ENCODE data around the gene CFAP20DC. TPM values are rescaled to one million over a fixed set of nuclear protein-coding genes. Genes with fewer than 3 reads are reported as not detected.
"Not testable (repeated sequence)": the region's sequence is repeated elsewhere in the genome, so short reads cannot be mapped to it uniquely, and the experiment has no call there.

The CFAP20DC gene
- total RNA-seq, 1 donor from 2014 or later, result 0.57 TPM

- no peaks in the 10 kb centered on the region for H4K20me1 ChIP-seq (ENCODE audit: insufficient read depth, low read length)
These were observed 14.5 kb upstream of the CFAP20DC start for GRCh38 chr3:59064276-59064675.

GRCh38 chr3:59056706-59057105, 6.9 kb upstream of the CFAP20DC start:
- Mint-ChIP-seq H3K9me3 (ENCODE audit: unreplicated experiment) (no peaks in the 10 kb centered on the region), H3K4me3 (ENCODE audit: unreplicated experiment) (no peak overlapping the region), H3K36me3 (ENCODE audit: low read depth, unreplicated experiment) (no peaks in the 10 kb centered on the region), H3K27me3 (ENCODE audit: low read depth, unreplicated experiment) (peaks cover under 1% of the 10 kb centered on the region), H3K4me1 (ENCODE audit: low read depth, unreplicated experiment) (no peaks in the 10 kb centered on the region), H3K27ac (ENCODE audit: unreplicated experiment) (no peak overlapping the region)
- no peak overlapping the region for H3K27ac ChIP-seq (ENCODE audit: low read depth, low read length)
- H3K79me2 ChIP-seq (ENCODE audit: insufficient read depth, low read length), result no peaks in the 10 kb centered on the region
- H3K36me3 ChIP-seq (ENCODE audit: insufficient read depth, low read length), result no peaks in the 10 kb centered on the region
- no peak for TF ChIP-seq EZH2 (IDR thresholded peaks at IDR 0.05; ENCODE audit: insufficient read depth, low read length)
- TF ChIP-seq, protein P1, sequence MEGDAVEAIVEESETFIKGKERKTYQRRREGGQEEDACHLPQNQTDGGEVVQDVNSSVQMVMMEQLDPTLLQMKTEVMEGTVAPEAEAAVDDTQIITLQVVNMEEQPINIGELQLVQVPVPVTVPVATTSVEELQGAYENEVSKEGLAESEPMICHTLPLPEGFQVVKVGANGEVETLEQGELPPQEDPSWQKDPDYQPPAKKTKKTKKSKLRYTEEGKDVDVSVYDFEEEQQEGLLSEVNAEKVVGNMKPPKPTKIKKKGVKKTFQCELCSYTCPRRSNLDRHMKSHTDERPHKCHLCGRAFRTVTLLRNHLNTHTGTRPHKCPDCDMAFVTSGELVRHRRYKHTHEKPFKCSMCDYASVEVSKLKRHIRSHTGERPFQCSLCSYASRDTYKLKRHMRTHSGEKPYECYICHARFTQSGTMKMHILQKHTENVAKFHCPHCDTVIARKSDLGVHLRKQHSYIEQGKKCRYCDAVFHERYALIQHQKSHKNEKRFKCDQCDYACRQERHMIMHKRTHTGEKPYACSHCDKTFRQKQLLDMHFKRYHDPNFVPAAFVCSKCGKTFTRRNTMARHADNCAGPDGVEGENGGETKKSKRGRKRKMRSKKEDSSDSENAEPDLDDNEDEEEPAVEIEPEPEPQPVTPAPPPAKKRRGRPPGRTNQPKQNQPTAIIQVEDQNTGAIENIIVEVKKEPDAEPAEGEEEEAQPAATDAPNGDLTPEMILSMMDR (IDR thresholded peaks at IDR 0.05; ENCODE audit: insufficient read depth, low read depth, low read length), result no peak
- H4K20me1 ChIP-seq (ENCODE audit: insufficient read depth, low read length), result no peaks in the 10 kb centered on the region
- no peak overlapping the region for H3K4me2 ChIP-seq (ENCODE audit: low read length)
- no peaks in the 10 kb centered on the region for H3K27me3 ChIP-seq (ENCODE audit: insufficient read depth, low read length)
- H3K4me1 ChIP-seq (ENCODE audit: insufficient read depth, low read length), result no peaks in the 10 kb centered on the region
- DNase-seq (ENCODE audit: low read depth), result peak; percentile 41
- FAIRE-seq, result no peak
- H3K9me3 ChIP-seq (ENCODE audit: insufficient read depth, low read depth, low read length), result no peaks in the 10 kb centered on the region
- no peak overlapping the region for H3K4me3 ChIP-seq (ENCODE audit: insufficient read depth, low read depth, low read length)
- no peak overlapping the region for H2AFZ ChIP-seq (ENCODE audit: low read depth, low read length)
- no peak overlapping the region for H3K9ac ChIP-seq (ENCODE audit: low read length)

More at GRCh38 chr3:59064276-59064675, 14.5 kb upstream of the CFAP20DC start:
- H3K4me2 ChIP-seq (ENCODE audit: low read length), result no peak overlapping the region
- H3K4me3 ChIP-seq (ENCODE audit: insufficient read depth, low read depth, low read length), result no peak overlapping the region
- no peaks in the 10 kb centered on the region for H3K4me1 ChIP-seq (ENCODE audit: insufficient read depth, low read length)
- no peak for TF ChIP-seq EZH2 (IDR thresholded peaks at IDR 0.05; ENCODE audit: insufficient read depth, low read length)
- TF ChIP-seq, protein P1 (IDR thresholded peaks at IDR 0.05; ENCODE audit: insufficient read depth, low read depth, low read length), result no peak
- no peak overlapping the region for H3K27ac ChIP-seq (ENCODE audit: low read depth, low read length)
- Mint-ChIP-seq H3K27me3 (ENCODE audit: low read depth, unreplicated experiment) (no peaks in the 10 kb centered on the region), H3K4me3 (ENCODE audit: unreplicated experiment) (no peak overlapping the region), H3K36me3 (ENCODE audit: low read depth, unreplicated experiment) (no peaks in the 10 kb centered on the region), H3K27ac (ENCODE audit: unreplicated experiment) (no peak overlapping the region), H3K9me3 (ENCODE audit: unreplicated experiment) (no peaks in the 10 kb centered on the region), H3K4me1 (ENCODE audit: low read depth, unreplicated experiment) (no peaks in the 10 kb centered on the region)
- H3K9me3 ChIP-seq (ENCODE audit: insufficient read depth, low read depth, low read length), result no peaks in the 10 kb centered on the region
- FAIRE-seq (no peak), DNase-seq (ENCODE audit: low read depth) (no peak)
- no peaks in the 10 kb centered on the region for H3K27me3 ChIP-seq (ENCODE audit: insufficient read depth, low read length)
- no peak overlapping the region for H3K9ac ChIP-seq (ENCODE audit: low read length)
- no peaks in the 10 kb centered on the region for H3K36me3 ChIP-seq (ENCODE audit: insufficient read depth, low read length)
- H3K79me2 ChIP-seq (ENCODE audit: insufficient read depth, low read length), result no peaks in the 10 kb centered on the region
- no peak overlapping the region for H2AFZ ChIP-seq (ENCODE audit: low read depth, low read length)

DNA sequence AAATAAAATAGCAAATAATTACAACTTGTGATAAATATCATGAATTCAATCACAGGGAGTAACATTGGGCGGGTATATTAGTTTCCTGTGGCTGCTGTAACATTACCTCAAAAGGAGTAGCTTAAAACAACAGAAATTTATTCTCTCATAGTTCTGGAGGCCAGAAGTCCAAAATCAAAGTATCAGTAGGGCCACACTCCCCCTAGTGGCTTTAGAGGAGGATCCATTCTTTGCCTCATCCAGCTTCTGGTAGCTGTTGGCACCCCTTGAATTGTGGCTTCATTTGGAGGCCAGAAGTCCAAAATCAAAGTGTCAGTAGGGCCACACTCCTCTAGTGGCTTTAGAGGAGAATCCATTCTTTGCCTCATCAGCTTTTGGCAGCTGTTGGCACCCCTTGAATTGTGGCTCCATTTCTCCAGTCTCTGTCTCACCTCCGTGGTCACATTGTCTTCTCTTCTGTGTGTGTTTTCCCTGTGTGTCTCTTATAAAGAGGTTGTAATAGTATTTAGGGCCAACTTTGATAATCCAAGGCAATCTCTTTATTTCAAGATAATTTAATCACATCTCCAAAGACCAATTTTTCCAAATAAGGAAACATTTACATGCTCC, 3.1 kb upstream of the CFAP20DC start:
- H2AFZ ChIP-seq (ENCODE audit: low read depth, low read length), result no peak overlapping the region
- Mint-ChIP-seq H3K27me3 (ENCODE audit: low read depth, unreplicated experiment) (peaks cover 3% of the 10 kb centered on the region), H3K4me3 (ENCODE audit: unreplicated experiment) (no peak overlapping the region), H3K36me3 (ENCODE audit: low read depth, unreplicated experiment) (no peaks in the 10 kb centered on the region), H3K9me3 (ENCODE audit: unreplicated experiment) (no peaks in the 10 kb centered on the region), H3K27ac (ENCODE audit: unreplicated experiment) (no peak overlapping the region), H3K4me1 (ENCODE audit: low read depth, unreplicated experiment) (no peaks in the 10 kb centered on the region)
- DNase-seq (ENCODE audit: low read depth), result peak; percentile 9
- FAIRE-seq, result no peak
- H3K4me3 ChIP-seq (ENCODE audit: insufficient read depth, low read depth, low read length), result no peak overlapping the region
- no peak overlapping the region for H3K9ac ChIP-seq (ENCODE audit: low read length)
- H4K20me1 ChIP-seq (ENCODE audit: insufficient read depth, low read length), result no peaks in the 10 kb centered on the region
- no peak overlapping the region for H3K4me2 ChIP-seq (ENCODE audit: low read length)
- H3K9me3 ChIP-seq (ENCODE audit: insufficient read depth, low read depth, low read length), result no peaks in the 10 kb centered on the region
- H3K4me1 ChIP-seq (ENCODE audit: insufficient read depth, low read length), result peaks cover 7% of the 10 kb centered on the region
- H3K27me3 ChIP-seq (ENCODE audit: insufficient read depth, low read length), result no peaks in the 10 kb centered on the region
- H3K79me2 ChIP-seq (ENCODE audit: insufficient read depth, low read length), result no peaks in the 10 kb centered on the region
- H3K36me3 ChIP-seq (ENCODE audit: insufficient read depth, low read length), result no peaks in the 10 kb centered on the region
- H3K27ac ChIP-seq (ENCODE audit: low read depth, low read length), result no peak overlapping the region
- no peak for TF ChIP-seq EZH2 (IDR thresholded peaks at IDR 0.05; ENCODE audit: insufficient read depth, low read length)
- TF ChIP-seq, protein P1 (IDR thresholded peaks at IDR 0.05; ENCODE audit: insufficient read depth, low read depth, low read length), result peak; percentile 65

DNA sequence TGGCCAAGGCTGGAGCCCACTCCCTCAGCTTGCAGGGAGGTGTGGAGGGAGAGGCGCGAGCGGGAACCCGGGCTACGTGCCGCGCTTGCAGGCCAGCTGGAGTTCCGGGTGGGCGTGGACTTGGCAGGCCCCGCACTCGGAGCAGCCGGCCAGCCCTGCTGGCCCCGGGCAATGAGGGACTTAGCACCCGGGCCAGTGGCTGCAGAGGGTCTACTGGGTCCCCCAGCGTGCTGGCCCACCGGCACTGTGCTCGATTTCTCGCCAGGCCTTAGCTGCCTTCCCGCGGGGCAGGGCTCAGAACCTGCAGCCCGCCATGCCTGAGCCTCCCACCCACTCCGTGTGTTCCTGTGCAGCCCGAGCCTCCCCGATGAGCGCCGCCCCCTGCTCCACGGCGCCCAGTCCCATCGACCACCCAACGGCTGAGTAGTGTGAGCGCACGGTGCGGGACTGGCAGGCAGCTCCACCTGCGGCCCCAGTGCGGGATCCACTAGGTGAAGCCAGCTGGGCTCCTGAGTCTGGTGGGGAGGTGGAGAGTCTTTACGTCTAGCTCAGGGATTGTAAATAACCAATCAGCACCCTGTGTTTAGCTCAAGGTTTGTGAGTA, 1.1 kb upstream of the CFAP20DC start:
- H3K4me3 Mint-ChIP-seq (ENCODE audit: unreplicated experiment); H3K9ac ChIP-seq (ENCODE audit: low read length); H3K4me1 Mint-ChIP-seq (ENCODE audit: low read depth, unreplicated experiment); DNase-seq (ENCODE audit: low read depth); H3K9me3 ChIP-seq (ENCODE audit: insufficient read depth, low read depth, low read length); H3K27ac Mint-ChIP-seq (ENCODE audit: unreplicated experiment); H4K20me1 ChIP-seq (ENCODE audit: insufficient read depth, low read length); FAIRE-seq; H3K36me3 ChIP-seq (ENCODE audit: insufficient read depth, low read length); H3K27me3 ChIP-seq (ENCODE audit: insufficient read depth, low read length); H3K4me2 ChIP-seq (ENCODE audit: low read length); H2AFZ ChIP-seq (ENCODE audit: low read depth, low read length); H3K4me3 ChIP-seq (ENCODE audit: insufficient read depth, low read depth, low read length); H3K27ac ChIP-seq (ENCODE audit: low read depth, low read length); H3K4me1 ChIP-seq (ENCODE audit: insufficient read depth, low read length); H3K79me2 ChIP-seq (ENCODE audit: insufficient read depth, low read length); H3K9me3 Mint-ChIP-seq (ENCODE audit: unreplicated experiment); H3K36me3 Mint-ChIP-seq (ENCODE audit: low read depth, unreplicated experiment); H3K27me3 Mint-ChIP-seq (ENCODE audit: low read depth, unreplicated experiment): not testable (repeated sequence)
